Stimulated activated CD4-positive, alpha-beta T cell treated with anti-CD3 and anti-CD28 coated beads, Interleukin-2, amount 100 ng/mL, for 4 hours (primary cell): ENCODE measurements around the gene FGF6.
"Not testable (repeated sequence)": the region's sequence is repeated elsewhere in the genome, so short reads cannot be mapped to it uniquely, and the experiment has no call there.

ENCODE experiments used
- DNase-seq: peaks from one replicate; pipeline ENCODE4 v3.0.0-alpha.2; 2020; ENCODE audit warnings: low read depth

FGF6 gene, protein sequence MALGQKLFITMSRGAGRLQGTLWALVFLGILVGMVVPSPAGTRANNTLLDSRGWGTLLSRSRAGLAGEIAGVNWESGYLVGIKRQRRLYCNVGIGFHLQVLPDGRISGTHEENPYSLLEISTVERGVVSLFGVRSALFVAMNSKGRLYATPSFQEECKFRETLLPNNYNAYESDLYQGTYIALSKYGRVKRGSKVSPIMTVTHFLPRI

DNA sequence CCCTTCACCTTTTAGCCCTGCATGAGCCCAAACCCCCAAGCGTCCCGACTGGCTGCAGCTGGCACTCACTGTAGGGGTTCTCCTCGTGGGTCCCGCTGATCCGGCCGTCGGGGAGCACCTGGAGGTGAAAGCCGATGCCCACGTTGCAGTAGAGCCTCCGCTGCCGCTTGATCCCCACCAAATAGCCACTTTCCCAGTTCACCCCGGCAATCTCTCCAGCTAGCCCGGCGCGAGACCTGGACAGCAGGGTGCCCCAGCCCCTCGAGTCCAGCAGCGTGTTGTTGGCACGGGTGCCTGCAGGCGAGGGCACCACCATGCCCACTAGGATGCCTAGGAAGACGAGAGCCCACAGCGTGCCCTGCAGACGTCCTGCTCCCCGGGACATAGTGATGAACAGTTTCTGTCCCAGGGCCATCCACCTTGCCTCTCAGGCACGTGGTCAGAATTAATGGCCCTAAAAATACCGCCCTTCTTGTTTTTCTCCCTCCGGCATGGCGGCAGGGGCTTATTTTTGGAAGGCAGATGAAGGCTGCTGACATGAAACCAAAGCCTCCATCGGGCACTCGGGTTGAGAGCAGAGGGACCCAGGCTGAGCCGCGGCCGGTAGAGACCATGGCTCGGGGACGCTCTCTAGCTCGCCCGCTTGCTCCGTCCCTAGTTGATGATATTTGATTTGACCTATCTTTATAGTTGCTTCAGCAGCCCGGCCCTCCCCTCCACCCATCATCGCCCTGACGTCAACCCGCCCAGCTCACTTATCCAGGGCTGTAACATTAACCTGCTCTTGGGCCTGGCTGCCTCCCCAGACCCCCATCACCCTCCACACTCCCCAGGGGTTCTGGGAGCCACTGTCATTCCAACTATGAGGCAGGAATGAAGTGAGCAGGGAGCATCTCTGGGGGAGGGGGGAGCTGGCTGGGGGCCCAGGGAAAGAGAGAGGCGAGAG, at the start of gene FGF6:
Gene FGF6, minus strand, starts transcription at position 660 of the 946 bp plus-strand sequence. Its CDS starts 245 bp downstream, at position 415.
- no peak for DNase-seq

DNA sequence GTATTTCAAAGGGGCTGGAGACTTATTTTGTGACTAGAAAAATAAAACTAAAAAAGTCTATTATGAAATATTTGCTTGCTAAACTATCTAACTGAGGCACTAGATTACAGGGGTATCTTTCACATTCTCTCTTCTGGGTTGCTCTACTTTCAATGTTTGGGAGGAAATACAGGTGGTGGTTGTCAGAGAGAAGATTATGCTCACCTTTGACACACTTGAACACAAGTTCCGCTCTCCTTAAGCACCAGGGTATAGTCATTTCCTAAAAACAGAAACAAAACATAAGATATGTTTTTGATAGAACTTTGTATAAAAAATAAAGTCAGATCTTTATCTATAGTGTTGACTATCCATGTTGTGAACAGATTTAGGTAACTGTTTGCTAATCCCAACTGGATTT, 45.4 kb upstream of the FGF6 start:
- DNase-seq: no peak

DNA sequence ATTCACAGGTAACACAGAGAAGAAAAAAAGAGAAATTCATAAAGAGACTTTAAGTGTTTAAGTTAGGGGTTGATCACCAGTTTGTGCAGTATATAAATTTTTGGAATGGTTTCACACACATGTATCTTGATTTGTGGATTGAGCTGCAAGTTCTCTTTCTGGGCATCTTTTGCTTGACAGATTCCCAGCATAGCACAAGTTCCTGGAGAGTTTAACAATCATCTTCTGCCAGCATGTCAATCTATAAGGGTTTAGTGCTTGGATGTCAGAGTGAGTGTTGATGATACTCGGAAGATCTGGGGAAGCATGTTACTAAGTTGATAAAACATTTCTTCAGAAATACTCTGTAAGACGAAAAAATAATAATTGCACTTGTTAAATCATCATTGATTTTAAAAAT, 43.9 kb upstream of the FGF6 start:
- no peak for DNase-seq

DNA sequence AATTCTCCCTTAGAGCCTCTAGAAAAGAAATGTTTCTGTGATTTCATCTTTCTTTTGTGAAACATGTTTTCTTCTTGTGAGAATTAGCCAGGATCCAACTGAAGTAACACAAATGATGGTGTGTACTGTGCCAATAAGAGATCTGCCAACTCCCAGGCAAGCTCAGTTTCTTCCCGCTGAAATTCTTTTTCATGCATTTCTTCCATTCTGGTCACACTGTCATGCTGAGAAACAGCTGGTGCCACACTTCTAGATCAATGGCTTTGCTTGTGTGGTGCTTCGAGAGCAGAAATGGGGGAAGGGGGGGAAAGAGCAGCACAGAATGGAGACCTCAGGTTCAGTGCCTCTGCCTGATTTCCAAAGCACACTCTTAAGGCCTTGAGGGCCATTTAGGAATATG, 41.4 kb upstream of the FGF6 start:
- DNase-seq: no peak

DNA sequence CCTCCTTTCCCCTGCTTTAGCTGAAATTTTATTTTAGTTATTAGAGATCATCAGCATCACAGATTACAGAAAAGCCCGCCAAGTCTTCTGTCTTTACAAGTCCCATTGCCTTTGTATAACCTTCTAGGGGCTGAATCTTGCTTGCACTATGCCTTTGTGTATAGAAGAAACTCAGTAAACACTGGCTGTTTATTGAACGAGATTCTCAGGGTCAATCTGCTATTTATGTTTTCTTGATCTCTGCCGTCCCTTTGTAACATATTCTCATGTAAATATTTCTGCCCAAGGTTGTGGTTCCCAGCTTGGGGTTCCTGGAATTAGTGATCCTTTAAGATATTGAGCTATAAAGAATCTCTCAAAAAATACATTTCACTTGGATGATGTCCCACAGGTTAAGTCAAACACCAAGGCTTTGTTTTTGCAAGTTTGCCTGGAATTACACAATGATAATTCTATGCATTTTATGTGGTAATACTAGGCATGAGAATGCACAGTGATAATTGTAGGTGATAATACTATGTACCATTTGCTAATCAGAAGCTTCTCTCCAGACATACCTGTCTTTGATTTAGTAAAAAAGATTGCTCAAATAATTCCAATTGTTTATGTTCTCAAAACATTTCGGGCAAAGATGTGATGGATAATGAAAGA, 40.6 kb upstream of the FGF6 start:
- no peak for DNase-seq

DNA sequence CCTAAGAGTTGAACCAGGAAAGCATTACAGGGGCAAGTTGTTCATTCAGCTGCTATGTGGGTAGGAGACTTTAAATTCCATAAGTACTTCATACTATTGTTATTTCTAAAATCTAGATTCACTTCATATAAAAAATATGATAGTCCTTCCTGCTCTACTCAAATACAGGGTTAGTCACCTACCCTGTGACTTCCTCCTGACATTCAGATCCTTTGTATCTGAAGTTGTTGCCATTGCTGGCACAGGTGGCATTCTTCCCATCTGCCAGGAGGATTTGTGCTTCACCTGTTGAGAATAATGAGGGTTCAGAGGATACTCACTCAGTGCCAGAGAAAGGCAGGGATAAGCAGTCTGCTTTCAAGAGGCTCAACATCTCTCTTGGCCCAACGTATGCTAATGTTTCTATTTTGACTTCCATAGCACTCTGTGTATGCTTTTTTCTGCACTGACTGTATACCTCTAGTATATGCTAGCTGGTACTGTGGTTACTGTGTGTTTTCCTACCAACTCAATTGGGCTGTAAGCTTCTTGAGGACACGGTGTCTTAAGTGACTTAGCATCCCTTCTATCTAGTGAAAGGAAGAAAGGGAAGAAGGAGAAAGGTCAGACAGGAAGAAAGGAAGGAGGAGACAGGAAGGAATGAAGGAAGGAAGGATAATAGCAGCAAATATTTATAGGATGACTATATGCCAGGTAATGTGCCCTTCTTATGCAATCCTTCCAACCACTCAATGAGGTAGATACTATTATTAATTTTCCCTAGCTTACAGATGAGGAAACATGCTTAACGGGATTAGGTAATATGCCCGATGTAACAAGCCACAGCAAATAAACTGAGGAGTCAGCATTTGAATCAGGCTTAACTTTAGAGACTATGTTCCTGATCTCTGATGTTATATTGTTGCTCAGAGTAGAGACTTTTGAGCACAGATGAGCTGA, 38.5 kb upstream of the FGF6 start:
- no peak for DNase-seq

DNA sequence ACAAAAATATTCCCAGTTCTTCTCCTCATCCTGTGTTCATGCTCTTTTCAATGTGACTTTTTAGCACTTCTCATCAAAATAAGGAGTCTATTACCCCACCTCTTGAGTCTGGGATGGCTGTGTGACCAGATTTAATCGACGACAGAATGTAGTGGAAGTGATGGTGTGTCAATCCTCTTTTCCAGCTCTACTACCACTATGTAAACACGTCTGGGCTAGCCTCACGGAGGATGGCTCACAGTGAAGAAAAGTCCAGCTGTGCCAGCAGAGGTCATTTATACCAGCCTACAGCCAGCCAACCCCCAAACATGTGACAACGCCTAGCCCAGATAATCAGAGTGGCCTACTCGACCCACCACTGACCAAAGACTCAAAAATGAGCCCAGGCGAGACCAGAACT, 37.3 kb upstream of the FGF6 start:
- DNase-seq: no peak

DNA sequence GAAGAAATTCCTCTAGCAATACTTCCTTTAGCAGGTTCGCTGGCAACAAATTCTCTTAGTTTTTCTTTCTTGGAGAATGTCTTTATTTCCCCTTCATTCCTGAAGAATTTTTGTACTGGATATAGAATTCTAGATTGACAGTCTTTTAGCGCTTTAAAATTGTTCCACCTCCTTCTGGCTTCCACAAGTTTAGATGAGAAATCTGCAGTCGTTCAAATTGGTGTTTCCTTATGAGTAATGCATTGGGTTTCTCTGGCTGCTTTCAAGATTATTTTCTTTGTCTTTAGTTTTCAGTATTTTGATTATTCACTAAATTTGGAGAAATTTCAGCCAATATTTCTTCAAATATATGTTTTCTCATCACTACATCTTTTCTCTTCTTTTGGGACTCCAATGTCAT, 33.3 kb upstream of the FGF6 start:
- no peak for DNase-seq

DNA sequence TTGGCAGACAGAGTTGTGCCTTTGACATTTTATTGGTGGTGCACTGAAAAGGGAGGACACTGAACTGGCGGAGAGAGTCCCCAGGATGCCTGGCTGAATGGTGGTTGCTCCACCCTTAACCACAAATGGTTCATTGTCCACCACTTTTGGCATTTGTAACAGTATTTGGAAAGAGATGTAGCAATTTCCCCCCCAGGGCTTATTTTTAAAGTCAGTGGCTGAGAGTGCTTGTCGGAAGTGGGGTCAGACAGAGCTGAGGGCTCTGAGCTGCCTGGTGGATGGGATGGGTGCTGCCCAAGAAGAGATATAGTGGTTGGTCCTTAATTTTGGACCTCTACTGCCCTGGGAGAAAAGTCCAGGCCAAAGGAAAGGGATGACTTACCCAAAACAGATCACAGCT, 31.5 kb upstream of the FGF6 start:
- DNase-seq: no peak

DNA sequence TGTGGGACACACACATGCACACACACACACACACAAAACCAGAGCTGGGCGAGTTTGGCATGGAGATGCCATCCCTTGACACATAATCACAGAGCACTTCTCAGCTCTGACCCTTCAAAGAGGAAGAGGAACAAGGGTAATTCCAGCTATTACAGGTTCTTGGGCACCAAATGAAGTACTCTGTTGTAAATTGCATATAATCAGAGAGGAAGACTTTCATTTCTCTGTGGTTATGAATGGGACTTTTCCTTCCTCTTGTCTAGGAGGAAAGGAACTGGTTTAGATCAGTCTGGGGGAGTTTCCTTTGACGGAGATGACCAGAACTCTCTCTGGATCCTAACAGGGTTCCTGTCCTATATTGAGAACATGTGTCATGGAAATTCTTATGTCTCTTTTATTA, 26.4 kb upstream of the FGF6 start:
- no peak for DNase-seq

DNA sequence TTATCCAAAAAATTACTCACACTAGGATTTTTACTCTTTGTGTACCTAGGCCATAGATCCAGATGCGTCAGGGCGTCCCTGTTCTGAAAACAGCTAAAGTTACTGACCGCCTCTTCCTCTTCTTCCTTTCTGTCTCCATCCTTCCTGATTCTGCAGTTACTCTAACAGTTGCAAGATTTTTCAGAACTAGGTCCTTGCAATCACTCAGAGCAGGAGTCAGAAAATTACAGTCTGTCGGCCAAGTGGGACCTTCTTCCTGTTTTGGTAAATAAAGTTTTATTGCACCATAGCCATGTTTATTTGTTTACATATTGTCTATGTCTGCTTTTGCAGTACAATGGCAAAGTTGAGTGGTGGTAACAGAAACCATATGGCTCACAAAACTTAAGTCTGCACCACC, 25.6 kb upstream of the FGF6 start:
- DNase-seq: no peak

DNA sequence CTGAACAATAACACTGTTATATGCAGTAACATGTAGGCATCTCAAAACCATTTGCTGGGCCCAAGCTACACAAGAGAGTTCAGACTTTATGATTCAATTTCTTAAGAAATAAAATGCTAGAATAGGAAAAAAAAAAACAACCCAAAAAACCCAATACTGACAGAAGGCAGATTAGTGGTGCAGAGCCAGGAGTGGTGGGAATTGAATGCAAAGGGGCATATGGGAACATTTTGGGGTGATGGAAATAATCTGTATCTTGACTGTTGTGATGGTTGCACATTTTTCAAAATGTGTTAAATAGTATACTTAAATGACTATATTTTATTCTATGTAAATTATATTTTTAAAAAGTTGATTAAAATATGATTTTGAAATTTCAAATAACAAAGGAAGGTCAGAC, 23.4 kb upstream of the FGF6 start:
- no peak for DNase-seq

DNA sequence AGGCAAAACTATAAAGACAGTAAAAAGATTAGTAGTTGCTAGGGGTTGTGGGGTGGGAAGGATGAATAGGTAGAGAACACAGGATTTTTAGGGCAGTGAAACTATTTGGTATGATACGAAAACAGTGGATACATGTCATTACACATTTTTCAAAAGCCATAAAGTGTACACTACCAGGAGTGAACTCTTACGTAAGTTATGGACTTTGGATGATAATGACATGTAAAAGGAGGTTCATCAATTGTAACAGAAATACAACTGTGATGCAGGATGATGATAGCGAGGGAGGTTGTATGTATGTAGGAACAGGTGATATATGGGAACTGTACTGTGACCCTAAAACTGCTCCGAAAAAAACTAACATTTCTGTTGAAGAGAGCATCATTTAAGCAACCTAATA, 15.1 kb upstream of the FGF6 start:
- DNase-seq: no peak

DNA sequence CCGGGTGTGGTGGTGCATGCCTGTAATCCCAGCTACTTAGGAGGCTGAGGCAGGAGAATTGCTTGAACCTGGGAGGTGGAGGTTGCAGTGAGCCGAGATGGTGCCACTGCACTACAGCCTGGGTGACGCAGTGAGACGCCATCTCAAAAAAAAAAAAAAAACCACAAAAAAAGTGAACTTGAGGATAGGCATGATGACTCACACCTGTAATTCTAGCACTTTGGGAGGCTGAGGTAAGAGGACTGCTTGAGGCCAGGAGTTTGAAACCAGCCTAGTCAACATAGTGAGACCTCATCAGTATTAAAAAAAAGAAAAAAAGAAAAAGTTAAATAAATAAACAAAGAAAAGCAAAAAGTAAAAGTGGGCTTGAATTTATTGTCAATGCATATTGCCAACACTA, 10.2 kb upstream of the FGF6 start:
- not testable (repeated sequence) for DNase-seq

DNA sequence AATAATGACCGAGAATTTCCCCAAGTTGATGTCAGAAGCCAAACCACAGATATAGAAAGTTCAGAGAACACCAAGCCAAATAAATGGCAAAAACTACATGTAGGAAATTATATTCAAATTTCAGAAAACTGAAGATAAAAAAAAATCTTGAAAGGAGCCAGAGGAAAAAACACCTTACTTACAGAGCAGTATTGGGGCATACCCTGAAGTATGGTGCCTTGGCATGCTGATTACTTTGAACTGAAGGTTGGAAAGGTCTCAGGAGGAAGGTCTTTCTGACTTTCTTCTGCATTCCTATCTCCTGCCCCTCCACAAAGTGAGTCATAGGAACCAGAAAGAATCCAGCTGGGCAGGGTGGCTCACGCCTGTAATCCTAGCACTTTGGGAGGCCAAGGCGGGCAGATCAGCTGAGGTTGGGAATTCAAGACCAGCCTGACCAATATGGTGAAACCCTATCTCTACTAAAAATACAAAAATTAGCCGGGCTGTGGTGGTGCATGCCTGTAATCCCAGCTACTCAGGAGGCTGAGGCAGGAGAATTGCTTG, 8.8 kb upstream of the FGF6 start:
- no peak for DNase-seq

DNA sequence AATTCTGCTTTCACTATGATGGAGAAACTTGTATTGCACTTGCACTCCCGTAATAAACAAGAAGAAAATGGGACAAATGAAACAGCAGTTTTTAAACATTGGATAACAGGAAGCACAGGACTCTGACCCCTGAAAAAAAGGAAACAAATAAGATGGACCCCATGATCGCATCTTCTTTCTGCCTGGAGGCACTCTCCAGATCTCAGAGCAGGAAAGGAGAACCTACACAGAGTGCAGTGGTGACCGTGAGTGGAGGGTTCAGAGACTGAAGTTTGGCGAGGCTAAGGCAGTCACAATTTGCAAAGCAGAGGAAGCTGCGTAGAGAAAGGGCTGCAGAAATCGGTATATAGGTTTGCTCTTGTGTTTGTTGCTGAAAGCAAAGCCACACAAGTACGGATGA, 6.1 kb upstream of the FGF6 start:
- no peak for DNase-seq

DNA sequence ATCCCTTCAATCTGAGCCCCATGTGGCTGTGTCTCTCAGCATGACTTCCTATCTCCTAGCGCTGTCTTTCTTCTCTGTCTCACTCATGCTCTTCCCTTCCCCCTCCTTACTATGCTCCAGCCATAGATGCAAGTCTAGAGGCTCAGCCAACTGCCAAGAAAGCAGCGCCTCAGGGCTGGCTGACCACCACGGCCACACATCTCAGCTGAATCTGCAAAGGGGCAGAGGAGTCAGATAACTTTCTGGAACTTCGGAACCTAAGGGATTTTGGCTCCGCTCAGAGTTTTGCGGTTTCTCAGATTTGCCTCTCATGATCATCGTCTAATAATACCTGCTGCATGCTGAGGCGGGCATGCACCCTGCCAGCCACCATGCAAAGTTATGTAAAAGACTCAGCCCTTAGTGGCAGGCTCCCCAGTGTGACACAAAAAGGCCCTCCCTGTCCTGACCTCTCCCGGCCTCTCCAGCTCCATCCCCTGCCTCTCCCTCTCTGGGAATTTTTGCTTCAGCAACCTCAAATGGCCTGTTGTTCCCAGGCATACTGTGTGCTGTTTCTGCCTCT, 5.0 kb upstream of the FGF6 start:
- DNase-seq: no peak

DNA sequence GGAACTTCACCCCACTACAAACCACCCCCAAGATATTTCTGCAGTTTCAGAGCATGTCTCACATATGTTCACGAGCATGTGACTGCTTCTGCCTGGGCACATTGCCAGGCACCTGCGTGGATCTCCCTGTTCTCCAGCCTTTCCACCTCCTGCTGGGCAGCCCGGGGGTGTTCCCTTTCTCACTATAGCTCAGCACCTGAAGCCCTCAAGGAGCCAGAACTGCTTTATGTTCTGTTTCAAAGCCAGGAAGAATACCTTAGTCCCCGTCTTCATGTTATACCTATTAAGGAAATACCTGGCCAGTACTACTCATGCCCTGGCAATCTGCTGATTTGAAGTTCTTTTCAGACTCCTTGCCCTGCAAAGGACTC, 4.2 kb upstream of the FGF6 start:
- no peak for DNase-seq

DNA sequence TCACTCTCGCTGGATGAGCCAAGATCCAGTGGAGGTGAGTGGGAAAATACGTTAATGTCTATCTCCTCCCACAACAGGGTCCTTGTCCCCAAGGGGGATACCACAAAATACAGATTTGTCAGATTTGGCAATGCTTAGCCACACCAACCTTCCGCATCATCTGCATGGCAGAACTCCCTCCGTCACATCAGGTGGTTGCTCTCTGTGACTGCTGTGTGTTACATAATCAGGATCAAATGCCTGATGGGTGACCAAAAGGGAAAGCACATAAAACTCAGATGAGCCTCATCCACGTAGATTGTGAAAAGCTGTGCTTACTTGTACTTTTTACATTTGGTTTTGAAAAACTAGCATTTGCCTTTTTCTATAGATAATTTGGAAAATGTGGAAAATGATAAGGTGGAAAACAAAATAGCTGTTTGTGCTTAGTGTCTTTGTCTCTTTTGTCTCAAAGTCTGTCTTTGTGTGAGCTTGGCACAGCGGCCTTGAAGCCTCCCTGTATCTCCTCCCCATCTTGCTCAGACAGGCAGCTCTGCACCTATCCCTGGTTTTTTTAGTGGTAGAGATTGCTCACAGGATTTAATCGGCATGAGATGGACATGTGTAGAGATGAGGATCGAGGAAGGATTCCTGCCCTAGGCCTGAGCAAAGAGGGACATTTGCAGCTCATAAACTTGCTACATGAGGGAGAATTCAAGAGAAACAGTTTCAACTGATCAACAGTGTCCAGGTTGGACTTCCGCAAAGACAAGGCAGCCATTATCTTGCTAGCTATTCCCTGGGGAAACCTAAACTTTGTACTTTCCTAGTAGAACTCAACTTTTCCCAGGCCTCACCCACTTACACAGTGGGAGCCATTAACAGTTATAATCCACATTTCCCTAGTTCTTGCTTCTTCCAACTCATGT, 3.6 kb upstream of the FGF6 start:
- no peak for DNase-seq

DNA sequence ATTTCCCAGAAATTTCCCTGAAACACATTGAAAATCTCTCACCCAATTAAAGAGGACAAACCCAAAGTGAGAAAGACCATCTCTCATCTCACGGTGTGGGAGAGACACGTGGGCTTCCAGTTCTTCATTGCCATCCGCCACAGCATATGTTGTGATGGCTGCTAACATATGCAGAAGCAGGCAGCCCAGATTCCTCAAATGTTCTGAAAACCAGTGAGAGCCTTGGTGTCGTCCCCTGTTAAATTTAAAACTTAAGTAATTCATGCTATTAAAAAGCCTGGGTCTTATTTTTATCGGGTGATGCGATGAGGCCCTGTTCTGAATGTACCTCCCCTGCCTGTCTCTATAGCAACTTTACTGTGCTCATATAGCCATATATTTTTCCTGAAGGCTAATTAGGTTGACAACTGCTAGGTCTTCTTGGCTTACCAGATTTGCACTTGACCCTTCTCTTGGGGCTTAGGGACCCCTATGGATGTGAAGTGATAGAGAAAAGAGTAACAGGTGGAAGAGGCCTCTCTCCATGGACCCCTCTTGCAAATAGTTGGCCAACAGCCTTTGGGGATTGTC, 2.8 kb upstream of the FGF6 start:
- DNase-seq: no peak
